B cell (primary cell): ENCODE data around the gene OR4N5. TPM values are rescaled to one million over a fixed set of nuclear protein-coding genes. Genes with fewer than 3 reads are reported as not detected.
"Not testable (repeated sequence)": the region's sequence is repeated elsewhere in the genome, so short reads cannot be mapped to it uniquely, and the experiment has no call there.

Experiments
- ATAC-seq: fragments of 200-7000 bp; cut with Tn5 transposase; one replicate; pipeline ENCODE4 v1.10.0; 2021; ENCODE audit warnings: low read depth, mild to moderate bottlenecking, moderate number of reproducible peaks, moderate library complexity
- CTCF ChIA-PET: fragments of 350-600 bp; sonication (Branson Sonifier 250); formaldehyde crosslinking; loops from one replicate; lab custom pipeline; 2021; ENCODE audit warnings: antibody characterized with exemption, inconsistent platforms; lab: Charles Lee
- POLR2A ChIA-PET: fragments of 350-600 bp; sonication (Branson Sonifier 250); formaldehyde crosslinking; loops from one replicate; lab custom pipeline; 2021; ENCODE audit warnings: antibody characterized with exemption; lab: Charles Lee
- DNase-seq: peaks from one replicate; pipeline ENCODE4 v3.0.0; 2013
- H2AFZ ChIP-seq: 2 replicates; pipeline ENCODE4 v1.6.1; 2012; ENCODE audit warnings: mild to moderate bottlenecking, low read depth, low read length; ENCODE audit not compliant: insufficient read depth, poor library complexity, severe bottlenecking
- H3K27ac ChIP-seq, 2 donors: 1 replicate in 1 of 2; 2 replicates in 1 of 2; pipeline ENCODE4 v1.5.1; 2012 to 2013; ENCODE audit warnings: low read length in 2 of 2, mild to moderate bottlenecking in 2 of 2, moderate library complexity in 1 of 2
- H3K27me3 ChIP-seq, 4 experiments: fragments of 200-600 bp in 1 of 4; sonication (generic) in 1 of 4; replicated peaks in 1 of 4; 1 replicate in 2 of 4; 2 replicates in 2 of 4; pipeline versions ENCODE4 v1.6.1 to v1.7.0; 2013 to 2016; ENCODE audit warnings: low read length in 3 of 4, mild to moderate bottlenecking in 2 of 4, mixed read lengths in 1 of 4, moderate library complexity in 1 of 4; ENCODE audit not compliant: insufficient read depth in 4 of 4, control insufficient read depth in 3 of 4; ENCODE audit errors: control extremely low read depth in 1 of 4
- H3K36me3 ChIP-seq, 2 experiments: replicated peaks in 1 of 2; 1 replicate in 1 of 2; 2 replicates in 1 of 2; pipeline versions ENCODE4 v1.6.1 to v1.7.1; 2013; ENCODE audit warnings: low read length in 1 of 2; ENCODE audit not compliant: insufficient read depth in 2 of 2, control insufficient read depth in 1 of 2; ENCODE audit errors: control extremely low read depth in 1 of 2, extremely low read depth in 1 of 2
- H3K4me1 ChIP-seq, 2 donors: fragments of 200-600 bp in 1 of 2; sonication (generic) in 1 of 2; 1 replicate in 1 of 2; 2 replicates in 1 of 2; pipeline versions ENCODE4 v1.5.1 to v1.6.1; 2013 to 2017; ENCODE audit warnings: low read length in 2 of 2; ENCODE audit not compliant: control insufficient read depth in 2 of 2, insufficient read depth in 2 of 2
- H3K4me2 ChIP-seq: replicated peaks from 2 replicates; pipeline ENCODE3; 2012; ENCODE audit warnings: mild to moderate bottlenecking, low read depth, low read length; ENCODE audit not compliant: poor library complexity, severe bottlenecking
- H3K4me3 ChIP-seq, 5 experiments: fragments of 200-600 bp in 1 of 5; sonication (generic) in 1 of 5; 1 replicate in 3 of 5; 2 replicates in 2 of 5; pipeline versions ENCODE4 v1.5.1 to v1.7.0; 2011 to 2016; ENCODE audit warnings: low read length in 4 of 5, mild to moderate bottlenecking in 4 of 5, low read depth in 2 of 5, control low read depth in 1 of 5, moderate library complexity in 1 of 5; ENCODE audit not compliant: insufficient read depth in 1 of 5; ENCODE audit errors: control extremely low read depth in 1 of 5, extremely low read depth in 1 of 5
- H3K79me2 ChIP-seq: fragments of 200-600 bp; sonication (generic); one replicate; pipeline ENCODE4 v1.6.0; 2016; ENCODE audit warnings: low read length; ENCODE audit not compliant: control insufficient read depth, insufficient read depth
- H3K9ac ChIP-seq: fragments of 200-600 bp; sonication (generic); 2 replicates; pipeline ENCODE4 v1.6.1; 2017; ENCODE audit warnings: mild to moderate bottlenecking, low read length, moderate library complexity
- H3K9me3 ChIP-seq, 3 donors: one replicate each; pipeline versions ENCODE4 v1.6.1 to v1.7.1; 2013; ENCODE audit warnings: low read length in 2 of 3; ENCODE audit not compliant: control insufficient read depth in 2 of 3, insufficient read depth in 1 of 3; ENCODE audit errors: control extremely low read depth in 1 of 3
- H4K20me1 ChIP-seq: 2 replicates; pipeline ENCODE4 v1.6.0; 2012; ENCODE audit warnings: mild to moderate bottlenecking, low read length; ENCODE audit not compliant: insufficient read depth, control insufficient read depth, poor library complexity, severe bottlenecking
- H3K27ac Mint-ChIP-seq: one replicate; pipeline ENCODE4 v1.8.0; 2021; ENCODE audit warnings: mixed read lengths
- H3K27me3 Mint-ChIP-seq: one replicate; pipeline ENCODE4 v1.8.0; 2021; ENCODE audit warnings: mixed read lengths
- H3K4me1 Mint-ChIP-seq: one replicate; pipeline ENCODE4 v1.8.0; 2021; ENCODE audit warnings: mixed read lengths
- H3K4me3 Mint-ChIP-seq: one replicate; pipeline ENCODE4 v1.8.0; 2021; ENCODE audit warnings: mixed read lengths
- H3K9me3 Mint-ChIP-seq: one replicate; pipeline ENCODE4 v1.8.0; 2022; ENCODE audit warnings: mixed read lengths; ENCODE audit not compliant: insufficient read depth
- CTCF ChIP-seq: fragments of 200-600 bp; IDR thresholded peaks from one replicate; pipeline ENCODE4 v1.8.0; 2022; ENCODE audit warnings: antibody characterized with exemption, mild to moderate bottlenecking
- EZH2 ChIP-seq: IDR thresholded peaks from 2 replicates; pipeline ENCODE4 v1.6.1; 2012; ENCODE audit warnings: borderline replicate concordance, low read depth, mild to moderate bottlenecking, moderate library complexity, low read length; ENCODE audit not compliant: insufficient read depth, poor library complexity, severe bottlenecking
- intact Hi-C: fragments of 100-400 bp; cut with micrococcal nuclease; formaldehyde crosslinking; loops from one replicate; pipeline ENCODE4 v1.10.0; 2022
- polyA plus RNA-seq: library from polyadenylated mRNA; depleted of rRNA; stranded (reverse); fragments of >200 nt; gene quantifications from 2 replicates; pipeline ENCODE4 v1.2.3, GENCODE V29; 2012
- total RNA-seq, 2 donors: library from RNA; stranded (reverse); fragments of 120-200 nt in 1 of 2; gene quantifications; 1 replicate in 1 of 2; 2 replicates in 1 of 2; pipeline versions ENCODE4 v1.2.3 to v1.2.4, GENCODE V29; 2013 to 2022

OR4N5 gene
- total and polyA plus RNA-seq, 2 donors (not counting 1 experiment from before 2014, with no cell fraction given), result not detected

DNA sequence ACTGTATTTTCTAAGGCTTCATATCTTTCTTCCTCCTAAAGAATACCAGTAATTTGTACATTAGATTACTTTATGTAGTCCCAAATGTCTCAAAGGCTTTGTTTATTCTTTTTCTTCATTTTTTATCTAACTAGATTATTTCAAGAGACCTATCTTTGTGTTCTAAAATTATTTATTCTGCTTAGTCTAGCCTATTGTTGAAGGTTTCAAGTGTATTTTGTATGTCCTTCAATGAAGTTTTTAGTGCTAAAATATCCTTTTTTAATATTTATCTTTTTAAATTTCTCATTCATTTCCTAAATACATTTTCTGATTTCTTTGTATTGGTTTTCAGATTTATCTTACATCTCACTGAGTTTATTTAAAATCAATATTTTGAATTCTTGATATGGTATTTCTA, 25.8 kb downstream of the OR4N5 start:
- ATAC-seq, result no peak
- Histone ChIP-seq H3K79me2 (no peaks in the 10 kb centered on the region), H3K4me2 (no peak overlapping the region), H3K9me3 (peaks cover 1 to 17% (median 9%) of the 10 kb centered on the region in 3 donors), H4K20me1 (no peaks in the 10 kb centered on the region), H3K36me3 (no peaks in the 10 kb centered on the region), H3K4me1 (no peaks in the 10 kb centered on the region), H3K4me3 (no peak overlapping the region), H3K27me3 (no peaks in the 10 kb centered on the region), H2AFZ (no peak overlapping the region), H3K9ac (no peak overlapping the region), H3K27ac (no peak overlapping the region)
- intact Hi-C loops, result no loop called here
- Mint-ChIP-seq H3K4me3 (no peak overlapping the region), H3K27ac (no peak overlapping the region), H3K27me3 (peaks cover 11% of the 10 kb centered on the region), H3K4me1 (no peaks in the 10 kb centered on the region), H3K9me3 (peaks cover 17% of the 10 kb centered on the region)
- CTCF ChIA-PET, result no interaction called here
- POLR2A ChIA-PET, result no interaction called here
- TF ChIP-seq EZH2 (no peak), CTCF (no peak)
- DNase-seq, result no peak

DNA sequence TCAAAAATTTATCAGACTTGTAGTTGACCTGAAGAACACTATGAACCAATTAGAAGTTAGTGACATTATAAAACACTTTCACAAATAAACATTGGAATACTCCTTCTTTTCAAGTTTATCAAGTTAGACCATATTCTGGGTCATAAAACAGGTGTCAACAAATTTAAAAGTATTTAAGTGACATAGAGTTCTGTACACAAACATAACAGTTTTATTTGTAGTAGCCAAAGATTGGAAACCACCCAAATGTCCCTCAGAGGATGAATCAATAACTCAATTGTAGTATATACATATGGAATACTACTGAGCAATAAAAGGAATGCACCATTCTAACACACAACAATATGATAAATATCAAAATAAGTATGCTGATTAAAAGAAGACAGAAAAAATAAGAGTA, 28.5 kb downstream of the OR4N5 start:
- Histone ChIP-seq H3K9me3 (peaks cover 1 to 17% (median 9%) of the 10 kb centered on the region in 3 donors), H3K36me3 (no peaks in the 10 kb centered on the region), H3K4me1 (no peaks in the 10 kb centered on the region), H3K4me2 (no peak overlapping the region), H3K9ac (no peak overlapping the region), H3K27me3 (no peaks in the 10 kb centered on the region), H2AFZ (no peak overlapping the region), H3K79me2 (no peaks in the 10 kb centered on the region), H3K4me3 (no peak overlapping the region), H4K20me1 (no peaks in the 10 kb centered on the region), H3K27ac (no peak overlapping the region)
- Mint-ChIP-seq H3K4me3 (no peak overlapping the region), H3K27me3 (peaks cover 17% of the 10 kb centered on the region), H3K27ac (no peak overlapping the region), H3K9me3 (peaks cover 12% of the 10 kb centered on the region), H3K4me1 (no peaks in the 10 kb centered on the region)
- POLR2A ChIA-PET, result no interaction called here
- intact Hi-C loops, result no loop called here
- ATAC-seq (no peak), DNase-seq (no peak)
- CTCF ChIA-PET, result no interaction called here
- TF ChIP-seq EZH2 (no peak), CTCF (no peak)

- H3K4me3 Mint-ChIP-seq, intact Hi-C loops, H3K27ac Mint-ChIP-seq, H3K4me1 Mint-ChIP-seq, DNase-seq, H4K20me1 ChIP-seq, H3K9me3 ChIP-seq, H2AFZ ChIP-seq, H3K4me2 ChIP-seq, H3K27ac ChIP-seq, POLR2A ChIA-PET, H3K27me3 ChIP-seq, H3K79me2 ChIP-seq, H3K36me3 ChIP-seq, H3K4me3 ChIP-seq, H3K4me1 ChIP-seq, ATAC-seq, H3K9ac ChIP-seq, H3K9me3 Mint-ChIP-seq, CTCF ChIA-PET: not testable (repeated sequence)
- H3K27me3 Mint-ChIP-seq, result peaks cover 11% of the 10 kb centered on the region
Observed at GRCh38 chr14:20169852-20170251, 31.2 kb downstream of the OR4N5 start.
